HepG2 (cell line): Measurements from ENCODE around the gene FMNL2. TPM values are rescaled to one million over a fixed set of nuclear protein-coding genes. Genes with fewer than 3 reads are reported as not detected.

ENCODE experiments used
- GABPB1 ChIP-seq: IDR thresholded peaks from 2 replicates; pipeline ENCODE4 v1.6.1; 2016; ENCODE audit warnings: mild to moderate bottlenecking, missing genetic modification reagents, moderate library complexity, missing compliant biosample characterization
- MBD4 ChIP-seq: IDR thresholded peaks from 2 replicates; pipeline ENCODE4 v1.6.1; 2012; ENCODE audit warnings: low read length, inconsistent platforms, borderline replicate concordance
- MEIS1 ChIP-seq: sonication (generic); formaldehyde crosslinking; IDR thresholded peaks from 2 replicates; pipeline ENCODE4 v1.9.0; 2021; ENCODE audit warnings: mild to moderate bottlenecking, missing genetic modification reagents, moderate library complexity, borderline replicate concordance
- NFRKB ChIP-seq: fragments of 450-650 bp; IDR thresholded peaks from 2 replicates; pipeline ENCODE4 v1.6.1; 2017
- RARA ChIP-seq: IDR thresholded peaks from 2 replicates; pipeline ENCODE4 v1.6.1; 2016; ENCODE audit warnings: missing genetic modification reagents, missing compliant biosample characterization
- SALL2 ChIP-seq: sonication (generic); formaldehyde crosslinking; IDR thresholded peaks from 2 replicates; pipeline ENCODE4 v1.8.1; 2023; ENCODE audit warnings: mild to moderate bottlenecking, missing genetic modification reagents, inconsistent platforms
- SAP130 ChIP-seq: IDR thresholded peaks from 2 replicates; pipeline ENCODE4 v1.6.1; 2016; ENCODE audit warnings: low read depth
- SIX1 ChIP-seq: sonication (generic); formaldehyde crosslinking; IDR thresholded peaks from 2 replicates; pipeline ENCODE4 v1.4.0; 2020; ENCODE audit warnings: missing genetic modification reagents, borderline replicate concordance
- ZNF326 ChIP-seq: sonication (generic); formaldehyde crosslinking; IDR thresholded peaks from 2 replicates; pipeline ENCODE4 v1.4.0; 2020; ENCODE audit warnings: missing genetic modification reagents, borderline replicate concordance
- ZNF451 ChIP-seq: sonication (generic); formaldehyde crosslinking; IDR thresholded peaks from 2 replicates; pipeline ENCODE4 v1.5.0; 2020; ENCODE audit warnings: mild to moderate bottlenecking, missing genetic modification reagents
- ZNF660 ChIP-seq: sonication (generic); formaldehyde crosslinking; IDR thresholded peaks from 2 replicates; pipeline ENCODE4 v1.5.1; 2020; ENCODE audit warnings: mild to moderate bottlenecking, low read depth, missing genetic modification reagents, borderline replicate concordance
- ZNF713 ChIP-seq: sonication (generic); formaldehyde crosslinking; IDR thresholded peaks from 2 replicates; pipeline ENCODE4 v1.4.0; 2020; ENCODE audit warnings: mild to moderate bottlenecking, missing genetic modification reagents
- polyA plus RNA-seq, 8 experiments: library from polyadenylated mRNA; depleted of rRNA in 3 of 8; stranded (reverse) in 7 of 8; unstranded in 1 of 8; fragments of >200 nt; fragmentation: Illumina TruSeq in 4 of 8; extraction: Trizol in 4 of 8; gene quantifications; 2 replicates each; pipeline versions ENCODE4 v1.2.1 to v1.2.3, GENCODE V29; 2011 to 2016; ENCODE audit warnings: low read depth in 4 of 8, missing spikeins in 1 of 8, mixed read lengths in 1 of 8; ENCODE audit not compliant: insufficient read depth in 1 of 8
- total RNA-seq, 5 experiments: library from RNA; depleted of rRNA; stranded (reverse); fragments of >200 nt; fragmentation: Illumina TruSeq; extraction: Trizol; gene quantifications; 2 replicates each; pipeline ENCODE4 v1.2.3, GENCODE V29; 2016; ENCODE audit warnings: low read depth in 1 of 5
- TF ChIP-seq, protein P1 (sequence below), 2 experiments: fragments of 450-650 bp in 1 of 2; sonication (generic) in 1 of 2; formaldehyde crosslinking in 1 of 2; IDR thresholded peaks; 2 replicates each; pipeline versions ENCODE4 v1.6.1 to v1.8.0; 2016 to 2022; ENCODE audit warnings: antibody characterized with exemption in 1 of 2, mild to moderate bottlenecking in 1 of 2, missing genetic modification reagents in 1 of 2
- TF ChIP-seq, protein P2 (sequence below): sonication (generic); formaldehyde crosslinking; IDR thresholded peaks from 2 replicates; pipeline ENCODE4 v1.8.1; 2023; ENCODE audit warnings: mild to moderate bottlenecking, missing genetic modification reagents
- TF ChIP-seq, protein P3 (sequence below): sonication (generic); formaldehyde crosslinking; IDR thresholded peaks from 2 replicates; pipeline ENCODE4 v1.5.0; 2020; ENCODE audit warnings: mild to moderate bottlenecking, missing genetic modification reagents

Gene FMNL2
- total and polyA plus RNA-seq, 2 of the 13 experiments (the other 11 are each of a cell fraction or from before 2014, with no cell fraction given): 66.5 to 67.7 TPM

DNA sequence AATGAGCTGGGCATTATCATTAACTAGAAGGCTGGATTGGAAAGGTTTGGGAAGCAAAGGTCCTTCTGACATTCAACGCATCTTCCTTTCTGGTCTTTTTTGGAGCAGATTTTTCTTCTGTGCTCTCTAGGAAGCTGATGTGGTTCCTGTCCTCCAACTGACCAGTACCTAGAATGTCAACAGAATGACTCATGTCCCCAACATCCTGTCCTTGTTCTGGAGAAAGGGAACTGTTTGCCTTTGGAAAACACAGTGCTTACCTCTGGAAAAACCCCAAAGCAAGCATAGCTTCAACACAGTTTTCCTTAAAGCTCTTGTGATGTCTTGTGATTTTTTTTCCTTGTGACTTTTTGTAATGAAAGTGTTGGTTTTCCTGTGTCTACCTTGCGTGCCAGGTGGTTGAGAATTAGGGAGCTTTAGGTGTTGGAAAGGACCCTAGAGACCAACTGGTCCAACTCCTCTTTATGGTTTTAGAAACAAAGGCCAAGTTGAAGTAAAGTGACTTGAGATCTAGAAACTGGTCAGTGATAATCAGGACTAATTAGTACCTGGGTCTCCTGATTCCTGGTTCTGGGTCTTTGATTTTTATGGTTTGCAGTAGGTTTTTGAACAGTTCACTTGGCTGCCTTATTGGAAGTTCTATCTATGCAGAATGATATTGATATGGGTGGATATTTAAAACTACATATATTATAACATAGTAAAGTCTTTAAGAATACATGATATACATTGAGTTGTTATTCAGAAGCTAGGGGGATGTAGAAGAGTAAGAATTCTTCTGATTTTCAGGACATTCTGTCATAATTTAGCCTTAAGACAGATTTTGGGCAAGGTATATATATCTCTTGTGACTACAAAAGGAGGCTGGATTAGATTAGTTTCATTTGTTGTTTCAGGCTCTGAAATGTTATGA, 70.5 kb downstream of the FMNL2 start (continued):
- TF ChIP-seq, protein P1, sequence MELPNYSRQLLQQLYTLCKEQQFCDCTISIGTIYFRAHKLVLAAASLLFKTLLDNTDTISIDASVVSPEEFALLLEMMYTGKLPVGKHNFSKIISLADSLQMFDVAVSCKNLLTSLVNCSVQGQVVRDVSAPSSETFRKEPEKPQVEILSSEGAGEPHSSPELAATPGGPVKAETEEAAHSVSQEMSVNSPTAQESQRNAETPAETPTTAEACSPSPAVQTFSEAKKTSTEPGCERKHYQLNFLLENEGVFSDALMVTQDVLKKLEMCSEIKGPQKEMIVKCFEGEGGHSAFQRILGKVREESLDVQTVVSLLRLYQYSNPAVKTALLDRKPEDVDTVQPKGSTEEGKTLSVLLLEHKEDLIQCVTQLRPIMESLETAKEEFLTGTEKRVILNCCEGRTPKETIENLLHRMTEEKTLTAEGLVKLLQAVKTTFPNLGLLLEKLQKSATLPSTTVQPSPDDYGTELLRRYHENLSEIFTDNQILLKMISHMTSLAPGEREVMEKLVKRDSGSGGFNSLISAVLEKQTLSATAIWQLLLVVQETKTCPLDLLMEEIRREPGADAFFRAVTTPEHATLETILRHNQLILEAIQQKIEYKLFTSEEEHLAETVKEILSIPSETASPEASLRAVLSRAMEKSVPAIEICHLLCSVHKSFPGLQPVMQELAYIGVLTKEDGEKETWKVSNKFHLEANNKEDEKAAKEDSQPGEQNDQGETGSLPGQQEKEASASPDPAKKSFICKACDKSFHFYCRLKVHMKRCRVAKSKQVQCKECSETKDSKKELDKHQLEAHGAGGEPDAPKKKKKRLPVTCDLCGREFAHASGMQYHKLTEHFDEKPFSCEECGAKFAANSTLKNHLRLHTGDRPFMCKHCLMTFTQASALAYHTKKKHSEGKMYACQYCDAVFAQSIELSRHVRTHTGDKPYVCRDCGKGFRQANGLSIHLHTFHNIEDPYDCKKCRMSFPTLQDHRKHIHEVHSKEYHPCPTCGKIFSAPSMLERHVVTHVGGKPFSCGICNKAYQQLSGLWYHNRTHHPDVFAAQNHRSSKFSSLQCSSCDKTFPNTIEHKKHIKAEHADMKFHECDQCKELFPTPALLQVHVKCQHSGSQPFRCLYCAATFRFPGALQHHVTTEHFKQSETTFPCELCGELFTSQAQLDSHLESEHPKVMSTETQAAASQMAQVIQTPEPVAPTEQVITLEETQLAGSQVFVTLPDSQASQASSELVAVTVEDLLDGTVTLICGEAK (IDR thresholded peaks at IDR 0.05): no peak
- TF ChIP-seq, protein P1 (CRISPR knock-in tag; IDR thresholded peaks at IDR 0.05): peak; percentile 57; the same call in 1 of the 2 replicates
- TF ChIP-seq, protein P2, sequence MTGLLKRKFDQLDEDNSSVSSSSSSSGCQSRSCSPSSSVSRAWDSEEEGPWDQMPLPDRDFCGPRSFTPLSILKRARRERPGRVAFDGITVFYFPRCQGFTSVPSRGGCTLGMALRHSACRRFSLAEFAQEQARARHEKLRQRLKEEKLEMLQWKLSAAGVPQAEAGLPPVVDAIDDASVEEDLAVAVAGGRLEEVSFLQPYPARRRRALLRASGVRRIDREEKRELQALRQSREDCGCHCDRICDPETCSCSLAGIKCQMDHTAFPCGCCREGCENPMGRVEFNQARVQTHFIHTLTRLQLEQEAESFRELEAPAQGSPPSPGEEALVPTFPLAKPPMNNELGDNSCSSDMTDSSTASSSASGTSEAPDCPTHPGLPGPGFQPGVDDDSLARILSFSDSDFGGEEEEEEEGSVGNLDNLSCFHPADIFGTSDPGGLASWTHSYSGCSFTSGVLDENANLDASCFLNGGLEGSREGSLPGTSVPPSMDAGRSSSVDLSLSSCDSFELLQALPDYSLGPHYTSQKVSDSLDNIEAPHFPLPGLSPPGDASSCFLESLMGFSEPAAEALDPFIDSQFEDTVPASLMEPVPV (CRISPR knock-in tag): no peak
- TF ChIP-seq ZNF451 (no peak), MEIS1 (CRISPR knock-in tag) (0 out of 2 replicates have a peak, but pooled peaks have one; percentile 51), ZNF713 (CRISPR knock-in tag) (no peak), MBD4 (peak; percentile 28; the same call in 1 of the 2 replicates), NFRKB (no peak), SALL2 (CRISPR knock-in tag) (no peak), SIX1 (CRISPR knock-in tag) (peak; percentile 59; the same call in 1 of the 2 replicates), ZNF660 (CRISPR knock-in tag) (no peak), RARA (CRISPR knock-in tag) (peak; percentile 99), SAP130 (peak; percentile 93), ZNF326 (CRISPR knock-in tag) (no peak), GABPB1 (CRISPR knock-in tag) (peak; percentile 67)
- TF ChIP-seq, protein P3, sequence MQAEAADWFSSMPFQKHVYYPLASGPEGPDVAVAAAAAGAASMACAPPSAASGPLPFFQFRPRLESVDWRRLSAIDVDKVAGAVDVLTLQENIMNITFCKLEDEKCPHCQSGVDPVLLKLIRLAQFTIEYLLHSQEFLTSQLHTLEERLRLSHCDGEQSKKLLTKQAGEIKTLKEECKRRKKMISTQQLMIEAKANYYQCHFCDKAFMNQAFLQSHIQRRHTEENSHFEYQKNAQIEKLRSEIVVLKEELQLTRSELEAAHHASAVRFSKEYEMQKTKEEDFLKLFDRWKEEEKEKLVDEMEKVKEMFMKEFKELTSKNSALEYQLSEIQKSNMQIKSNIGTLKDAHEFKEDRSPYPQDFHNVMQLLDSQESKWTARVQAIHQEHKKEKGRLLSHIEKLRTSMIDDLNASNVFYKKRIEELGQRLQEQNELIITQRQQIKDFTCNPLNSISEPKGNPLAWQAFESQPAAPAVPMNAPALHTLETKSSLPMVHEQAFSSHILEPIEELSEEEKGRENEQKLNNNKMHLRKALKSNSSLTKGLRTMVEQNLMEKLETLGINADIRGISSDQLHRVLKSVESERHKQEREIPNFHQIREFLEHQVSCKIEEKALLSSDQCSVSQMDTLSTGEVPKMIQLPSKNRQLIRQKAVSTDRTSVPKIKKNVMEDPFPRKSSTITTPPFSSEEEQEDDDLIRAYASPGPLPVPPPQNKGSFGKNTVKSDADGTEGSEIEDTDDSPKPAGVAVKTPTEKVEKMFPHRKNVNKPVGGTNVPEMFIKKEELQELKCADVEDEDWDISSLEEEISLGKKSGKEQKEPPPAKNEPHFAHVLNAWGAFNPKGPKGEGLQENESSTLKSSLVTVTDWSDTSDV: no peak; the same call in 1 of the 2 replicates
